HepG2 (cell line): ENCODE data around the gene POMT1.

Experiments
- HNRNPLL ChIP-seq: fragments of 200-400 bp; formaldehyde crosslinking; IDR thresholded peaks from 2 replicates; pipeline ENCODE4 v1.6.1; 2017; ENCODE audit warnings: mild to moderate bottlenecking, low read depth, low read length; ENCODE audit not compliant: poor library complexity, severe bottlenecking
- MYNN ChIP-seq: sonication (generic); formaldehyde crosslinking; IDR thresholded peaks from 2 replicates; pipeline ENCODE4 v1.4.0; 2020; ENCODE audit warnings: mild to moderate bottlenecking, low read depth, missing genetic modification reagents
- PHB2 ChIP-seq: fragments of 450-650 bp; IDR thresholded peaks from 2 replicates; pipeline ENCODE4 v1.6.1; 2018; ENCODE audit not compliant: partially characterized antibody
- POLR2AphosphoS5 ChIP-seq: IDR thresholded peaks from 2 replicates; pipeline ENCODE4 v1.6.1; 2012; ENCODE audit warnings: low read depth, low read length
- TAF1 ChIP-seq: sonication (generic); formaldehyde crosslinking; IDR thresholded peaks from 2 replicates; pipeline ENCODE4 v1.4.0; 2020; ENCODE audit warnings: missing genetic modification reagents
- TBL1XR1 ChIP-seq: fragments of 150-350 bp; IDR thresholded peaks from 2 replicates; pipeline ENCODE4 v1.6.1; 2014; ENCODE audit warnings: borderline replicate concordance, low read length; ENCODE audit not compliant: partially characterized antibody
- ZNF253 ChIP-seq: sonication (generic); formaldehyde crosslinking; IDR thresholded peaks from 2 replicates; pipeline ENCODE4 v1.8.0; 2022; ENCODE audit warnings: mild to moderate bottlenecking, missing genetic modification reagents, borderline replicate concordance
- ZNF337 ChIP-seq: sonication (generic); formaldehyde crosslinking; IDR thresholded peaks from 2 replicates; pipeline ENCODE4 v1.5.1; 2020; ENCODE audit warnings: missing genetic modification reagents, low read depth, mild to moderate bottlenecking, borderline replicate concordance
- TF ChIP-seq, protein P1 (sequence below): sonication (generic); formaldehyde crosslinking; IDR thresholded peaks from 2 replicates; pipeline ENCODE4 v1.8.0; 2022; ENCODE audit warnings: missing genetic modification reagents, low read depth, mild to moderate bottlenecking, borderline replicate concordance
- TF ChIP-seq, protein P2 (sequence below): sonication (generic); formaldehyde crosslinking; IDR thresholded peaks from 2 replicates; pipeline ENCODE4 v1.5.0; 2020; ENCODE audit warnings: mild to moderate bottlenecking, missing genetic modification reagents, borderline replicate concordance
- TF ChIP-seq, protein P3 (sequence below): sonication (generic); formaldehyde crosslinking; IDR thresholded peaks from 2 replicates; pipeline ENCODE4 v1.4.0; 2020; ENCODE audit warnings: missing genetic modification reagents, mild to moderate bottlenecking, borderline replicate concordance
- TF ChIP-seq, protein P4 (sequence below): sonication (generic); formaldehyde crosslinking; IDR thresholded peaks from 2 replicates; pipeline ENCODE4 v1.5.1; 2020; ENCODE audit warnings: mild to moderate bottlenecking, missing genetic modification reagents, moderate library complexity

DNA sequence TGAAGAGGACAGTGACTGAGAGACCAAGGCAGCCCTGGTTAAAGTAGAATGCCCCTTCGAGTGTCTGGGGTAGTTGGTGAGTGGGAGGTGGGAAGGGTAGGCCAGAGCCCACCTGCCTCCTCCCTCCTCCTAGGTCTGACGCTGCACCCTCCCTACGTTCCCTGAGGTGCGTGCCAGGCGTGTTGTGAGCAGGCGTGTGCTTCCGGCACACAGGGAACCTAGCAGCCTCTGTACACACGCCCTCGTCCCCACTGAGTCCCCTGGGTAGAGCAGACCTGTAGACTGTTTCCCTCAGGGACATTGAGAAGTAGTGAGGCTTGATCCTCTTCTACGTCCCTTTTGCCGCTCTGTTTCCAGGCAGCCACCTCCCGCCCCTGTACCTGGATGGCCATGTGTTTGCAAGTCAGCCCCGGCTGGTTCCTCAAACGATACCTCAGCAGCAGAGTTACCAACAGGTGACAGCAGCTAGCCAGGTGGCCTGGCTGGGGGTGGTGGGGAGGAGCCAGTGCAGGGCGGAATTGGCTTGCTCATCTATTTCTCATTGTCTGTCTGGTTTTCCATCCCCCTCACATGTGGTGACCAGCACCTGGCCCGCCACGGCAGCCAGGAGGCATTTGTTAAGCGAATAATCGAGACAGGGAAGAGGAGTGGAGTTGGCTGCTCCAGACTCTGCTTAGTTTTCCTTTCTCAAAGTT lies 16.8 kb upstream of the POMT1 start:
- TF ChIP-seq POLR2AphosphoS5, result no peak
- no peak for TF ChIP-seq PHB2
- TF ChIP-seq TAF1 (CRISPR knock-in tag), result no peak
- TF ChIP-seq MYNN, result no peak
- TF ChIP-seq, protein P1, sequence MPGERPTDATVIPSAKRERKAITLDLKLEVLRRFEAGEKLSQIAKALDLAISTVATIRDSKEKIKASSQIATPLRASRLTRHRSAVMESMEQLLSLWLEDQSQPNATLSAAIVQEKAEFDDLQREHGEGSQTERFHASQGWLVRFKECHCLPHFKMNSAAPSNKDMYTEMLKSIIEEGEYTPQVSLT, result no peak
- no peak for TF ChIP-seq TBL1XR1
- TF ChIP-seq, protein P2, sequence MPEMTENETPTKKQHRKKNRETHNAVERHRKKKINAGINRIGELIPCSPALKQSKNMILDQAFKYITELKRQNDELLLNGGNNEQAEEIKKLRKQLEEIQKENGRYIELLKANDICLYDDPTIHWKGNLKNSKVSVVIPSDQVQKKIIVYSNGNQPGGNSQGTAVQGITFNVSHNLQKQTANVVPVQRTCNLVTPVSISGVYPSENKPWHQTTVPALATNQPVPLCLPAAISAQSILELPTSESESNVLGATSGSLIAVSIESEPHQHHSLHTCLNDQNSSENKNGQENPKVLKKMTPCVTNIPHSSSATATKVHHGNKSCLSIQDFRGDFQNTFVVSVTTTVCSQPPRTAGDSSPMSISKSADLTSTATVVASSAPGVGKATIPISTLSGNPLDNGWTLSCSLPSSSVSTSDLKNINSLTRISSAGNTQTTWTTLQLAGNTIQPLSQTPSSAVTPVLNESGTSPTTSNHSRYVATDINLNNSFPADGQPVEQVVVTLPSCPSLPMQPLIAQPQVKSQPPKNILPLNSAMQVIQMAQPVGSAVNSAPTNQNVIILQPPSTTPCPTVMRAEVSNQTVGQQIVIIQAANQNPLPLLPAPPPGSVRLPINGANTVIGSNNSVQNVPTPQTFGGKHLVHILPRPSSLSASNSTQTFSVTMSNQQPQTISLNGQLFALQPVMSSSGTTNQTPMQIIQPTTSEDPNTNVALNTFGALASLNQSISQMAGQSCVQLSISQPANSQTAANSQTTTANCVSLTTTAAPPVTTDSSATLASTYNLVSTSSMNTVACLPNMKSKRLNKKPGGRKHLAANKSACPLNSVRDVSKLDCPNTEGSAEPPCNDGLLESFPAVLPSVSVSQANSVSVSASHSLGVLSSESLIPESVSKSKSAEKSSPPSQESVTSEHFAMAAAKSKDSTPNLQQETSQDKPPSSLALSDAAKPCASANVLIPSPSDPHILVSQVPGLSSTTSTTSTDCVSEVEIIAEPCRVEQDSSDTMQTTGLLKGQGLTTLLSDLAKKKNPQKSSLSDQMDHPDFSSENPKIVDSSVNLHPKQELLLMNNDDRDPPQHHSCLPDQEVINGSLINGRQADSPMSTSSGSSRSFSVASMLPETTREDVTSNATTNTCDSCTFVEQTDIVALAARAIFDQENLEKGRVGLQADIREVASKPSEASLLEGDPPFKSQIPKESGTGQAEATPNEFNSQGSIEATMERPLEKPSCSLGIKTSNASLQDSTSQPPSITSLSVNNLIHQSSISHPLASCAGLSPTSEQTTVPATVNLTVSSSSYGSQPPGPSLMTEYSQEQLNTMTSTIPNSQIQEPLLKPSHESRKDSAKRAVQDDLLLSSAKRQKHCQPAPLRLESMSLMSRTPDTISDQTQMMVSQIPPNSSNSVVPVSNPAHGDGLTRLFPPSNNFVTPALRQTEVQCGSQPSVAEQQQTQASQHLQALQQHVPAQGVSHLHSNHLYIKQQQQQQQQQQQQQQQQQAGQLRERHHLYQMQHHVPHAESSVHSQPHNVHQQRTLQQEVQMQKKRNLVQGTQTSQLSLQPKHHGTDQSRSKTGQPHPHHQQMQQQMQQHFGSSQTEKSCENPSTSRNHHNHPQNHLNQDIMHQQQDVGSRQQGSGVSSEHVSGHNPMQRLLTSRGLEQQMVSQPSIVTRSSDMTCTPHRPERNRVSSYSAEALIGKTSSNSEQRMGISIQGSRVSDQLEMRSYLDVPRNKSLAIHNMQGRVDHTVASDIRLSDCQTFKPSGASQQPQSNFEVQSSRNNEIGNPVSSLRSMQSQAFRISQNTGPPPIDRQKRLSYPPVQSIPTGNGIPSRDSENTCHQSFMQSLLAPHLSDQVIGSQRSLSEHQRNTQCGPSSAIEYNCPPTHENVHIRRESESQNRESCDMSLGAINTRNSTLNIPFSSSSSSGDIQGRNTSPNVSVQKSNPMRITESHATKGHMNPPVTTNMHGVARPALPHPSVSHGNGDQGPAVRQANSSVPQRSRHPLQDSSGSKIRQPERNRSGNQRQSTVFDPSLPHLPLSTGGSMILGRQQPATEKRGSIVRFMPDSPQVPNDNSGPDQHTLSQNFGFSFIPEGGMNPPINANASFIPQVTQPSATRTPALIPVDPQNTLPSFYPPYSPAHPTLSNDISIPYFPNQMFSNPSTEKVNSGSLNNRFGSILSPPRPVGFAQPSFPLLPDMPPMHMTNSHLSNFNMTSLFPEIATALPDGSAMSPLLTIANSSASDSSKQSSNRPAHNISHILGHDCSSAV, result no peak
- TF ChIP-seq, protein P3, sequence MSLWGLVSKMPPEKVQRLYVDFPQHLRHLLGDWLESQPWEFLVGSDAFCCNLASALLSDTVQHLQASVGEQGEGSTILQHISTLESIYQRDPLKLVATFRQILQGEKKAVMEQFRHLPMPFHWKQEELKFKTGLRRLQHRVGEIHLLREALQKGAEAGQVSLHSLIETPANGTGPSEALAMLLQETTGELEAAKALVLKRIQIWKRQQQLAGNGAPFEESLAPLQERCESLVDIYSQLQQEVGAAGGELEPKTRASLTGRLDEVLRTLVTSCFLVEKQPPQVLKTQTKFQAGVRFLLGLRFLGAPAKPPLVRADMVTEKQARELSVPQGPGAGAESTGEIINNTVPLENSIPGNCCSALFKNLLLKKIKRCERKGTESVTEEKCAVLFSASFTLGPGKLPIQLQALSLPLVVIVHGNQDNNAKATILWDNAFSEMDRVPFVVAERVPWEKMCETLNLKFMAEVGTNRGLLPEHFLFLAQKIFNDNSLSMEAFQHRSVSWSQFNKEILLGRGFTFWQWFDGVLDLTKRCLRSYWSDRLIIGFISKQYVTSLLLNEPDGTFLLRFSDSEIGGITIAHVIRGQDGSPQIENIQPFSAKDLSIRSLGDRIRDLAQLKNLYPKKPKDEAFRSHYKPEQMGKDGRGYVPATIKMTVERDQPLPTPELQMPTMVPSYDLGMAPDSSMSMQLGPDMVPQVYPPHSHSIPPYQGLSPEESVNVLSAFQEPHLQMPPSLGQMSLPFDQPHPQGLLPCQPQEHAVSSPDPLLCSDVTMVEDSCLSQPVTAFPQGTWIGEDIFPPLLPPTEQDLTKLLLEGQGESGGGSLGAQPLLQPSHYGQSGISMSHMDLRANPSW (CRISPR knock-in tag), result no peak
- TF ChIP-seq ZNF337 (CRISPR knock-in tag), result no peak
- TF ChIP-seq, protein P4, sequence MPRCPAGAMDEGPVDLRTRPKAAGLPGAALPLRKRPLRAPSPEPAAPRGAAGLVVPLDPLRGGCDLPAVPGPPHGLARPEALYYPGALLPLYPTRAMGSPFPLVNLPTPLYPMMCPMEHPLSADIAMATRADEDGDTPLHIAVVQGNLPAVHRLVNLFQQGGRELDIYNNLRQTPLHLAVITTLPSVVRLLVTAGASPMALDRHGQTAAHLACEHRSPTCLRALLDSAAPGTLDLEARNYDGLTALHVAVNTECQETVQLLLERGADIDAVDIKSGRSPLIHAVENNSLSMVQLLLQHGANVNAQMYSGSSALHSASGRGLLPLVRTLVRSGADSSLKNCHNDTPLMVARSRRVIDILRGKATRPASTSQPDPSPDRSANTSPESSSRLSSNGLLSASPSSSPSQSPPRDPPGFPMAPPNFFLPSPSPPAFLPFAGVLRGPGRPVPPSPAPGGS (CRISPR knock-in tag), result no peak
- TF ChIP-seq ZNF253 (CRISPR knock-in tag), result no peak
- TF ChIP-seq HNRNPLL, result no peak
